Measurements from ENCODE around the gene SAYSD1.

GRCh38 chr6:39075807-39076622 lies 39.0 kb downstream of the SAYSD1 start:
- TF ChIP-seq, protein P1, sequence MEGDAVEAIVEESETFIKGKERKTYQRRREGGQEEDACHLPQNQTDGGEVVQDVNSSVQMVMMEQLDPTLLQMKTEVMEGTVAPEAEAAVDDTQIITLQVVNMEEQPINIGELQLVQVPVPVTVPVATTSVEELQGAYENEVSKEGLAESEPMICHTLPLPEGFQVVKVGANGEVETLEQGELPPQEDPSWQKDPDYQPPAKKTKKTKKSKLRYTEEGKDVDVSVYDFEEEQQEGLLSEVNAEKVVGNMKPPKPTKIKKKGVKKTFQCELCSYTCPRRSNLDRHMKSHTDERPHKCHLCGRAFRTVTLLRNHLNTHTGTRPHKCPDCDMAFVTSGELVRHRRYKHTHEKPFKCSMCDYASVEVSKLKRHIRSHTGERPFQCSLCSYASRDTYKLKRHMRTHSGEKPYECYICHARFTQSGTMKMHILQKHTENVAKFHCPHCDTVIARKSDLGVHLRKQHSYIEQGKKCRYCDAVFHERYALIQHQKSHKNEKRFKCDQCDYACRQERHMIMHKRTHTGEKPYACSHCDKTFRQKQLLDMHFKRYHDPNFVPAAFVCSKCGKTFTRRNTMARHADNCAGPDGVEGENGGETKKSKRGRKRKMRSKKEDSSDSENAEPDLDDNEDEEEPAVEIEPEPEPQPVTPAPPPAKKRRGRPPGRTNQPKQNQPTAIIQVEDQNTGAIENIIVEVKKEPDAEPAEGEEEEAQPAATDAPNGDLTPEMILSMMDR (IDR thresholded peaks at IDR 0.05; ENCODE audit: borderline replicate concordance, extremely low read depth, low read length, poor library complexity, severe bottlenecking), result no peak
- no peak for TF ChIP-seq EZH2 (IDR thresholded peaks at IDR 0.05; ENCODE audit: borderline replicate concordance, low read depth, low read length, severe bottlenecking)

Data from DND-41 (cell line).